ENCODE data around the gene ARID1B.

ARID1B gene

DNA sequence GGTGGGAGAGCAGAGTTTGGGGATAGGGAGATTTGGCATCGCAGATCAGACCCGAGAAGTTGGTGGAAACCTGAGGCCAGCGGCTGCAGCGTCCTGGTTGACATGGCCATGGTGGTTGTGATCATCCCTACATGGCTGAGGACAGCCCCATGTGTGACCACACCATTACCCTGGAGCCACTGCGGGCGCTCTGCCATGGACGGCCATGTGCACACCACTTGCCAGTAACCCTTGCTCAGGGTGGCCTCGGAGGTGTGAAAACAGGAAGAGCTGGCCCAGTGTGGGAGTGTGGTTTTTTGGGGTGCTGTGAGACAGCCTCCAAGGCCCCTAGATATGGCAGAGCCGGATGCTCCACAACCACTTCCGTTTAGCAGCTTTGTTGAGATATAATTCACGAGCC is 481.7 kb downstream of the ARID1B start:
- H3K9me3 ChIP-seq, result no peaks in the 10 kb centered on the region
- H3K27ac ChIP-seq, result no peak overlapping the region
- no peak overlapping the region for H3K4me3 ChIP-seq
- peaks cover 0 to 16% (median 2%) of the 10 kb centered on the region in 4 donors for H3K4me1 ChIP-seq
- intact Hi-C loops (cut with DNase I; ENCODE audit: low total_unique reads), result no loop called here
- DNase-seq, result no peak
- H3K27me3 ChIP-seq, result peaks cover 0 to 4% of the 10 kb centered on the region in 2 donors
- no peaks in the 10 kb centered on the region for H3K36me3 ChIP-seq
- TF ChIP-seq, protein P1, sequence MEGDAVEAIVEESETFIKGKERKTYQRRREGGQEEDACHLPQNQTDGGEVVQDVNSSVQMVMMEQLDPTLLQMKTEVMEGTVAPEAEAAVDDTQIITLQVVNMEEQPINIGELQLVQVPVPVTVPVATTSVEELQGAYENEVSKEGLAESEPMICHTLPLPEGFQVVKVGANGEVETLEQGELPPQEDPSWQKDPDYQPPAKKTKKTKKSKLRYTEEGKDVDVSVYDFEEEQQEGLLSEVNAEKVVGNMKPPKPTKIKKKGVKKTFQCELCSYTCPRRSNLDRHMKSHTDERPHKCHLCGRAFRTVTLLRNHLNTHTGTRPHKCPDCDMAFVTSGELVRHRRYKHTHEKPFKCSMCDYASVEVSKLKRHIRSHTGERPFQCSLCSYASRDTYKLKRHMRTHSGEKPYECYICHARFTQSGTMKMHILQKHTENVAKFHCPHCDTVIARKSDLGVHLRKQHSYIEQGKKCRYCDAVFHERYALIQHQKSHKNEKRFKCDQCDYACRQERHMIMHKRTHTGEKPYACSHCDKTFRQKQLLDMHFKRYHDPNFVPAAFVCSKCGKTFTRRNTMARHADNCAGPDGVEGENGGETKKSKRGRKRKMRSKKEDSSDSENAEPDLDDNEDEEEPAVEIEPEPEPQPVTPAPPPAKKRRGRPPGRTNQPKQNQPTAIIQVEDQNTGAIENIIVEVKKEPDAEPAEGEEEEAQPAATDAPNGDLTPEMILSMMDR (IDR thresholded peaks at IDR 0.05), result no peak

DNA sequence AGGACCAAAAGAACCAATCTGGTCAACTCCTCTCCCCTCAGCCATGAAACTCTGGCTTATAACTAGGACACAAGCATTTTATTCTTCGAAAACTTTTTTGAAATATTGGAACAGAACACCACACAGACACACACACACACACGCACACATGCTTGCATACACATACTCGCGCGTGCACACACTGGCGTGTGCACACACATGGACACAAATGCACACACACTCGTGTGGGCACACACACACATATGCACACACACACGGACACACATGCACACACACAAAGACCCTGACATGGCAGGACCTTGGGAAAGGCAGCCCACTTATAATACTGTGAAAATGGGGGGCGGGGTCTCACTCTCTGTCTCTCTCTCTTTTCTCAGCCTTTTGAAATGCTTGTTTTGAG is 482.3 kb downstream of the ARID1B start:
- H3K4me1 ChIP-seq, result peaks cover 0 to 22% (median 3%) of the 10 kb centered on the region in 4 donors
- H3K9me3 ChIP-seq, result no peaks in the 10 kb centered on the region
- no peak for DNase-seq
- H3K36me3 ChIP-seq, result no peaks in the 10 kb centered on the region
- intact Hi-C loops (cut with DNase I; ENCODE audit: low total_unique reads), result no loop called here
- no peak overlapping the region for H3K27ac ChIP-seq
- TF ChIP-seq, protein P1 (IDR thresholded peaks at IDR 0.05), result no peak
- peaks cover 0 to 4% of the 10 kb centered on the region in 2 donors for H3K27me3 ChIP-seq
- no peak overlapping the region for H3K4me3 ChIP-seq
